A549 (cell line): ENCODE results near the gene GDPD3. TPM values are rescaled to one million over a fixed set of nuclear protein-coding genes. Genes with fewer than 3 reads are reported as not detected.

Source experiments
- ATAC-seq, 2 experiments: fragments of 200-7000 bp in 1 of 2; fragments of >200 bp in 1 of 2; cut with Nextera tagmentation in 1 of 2; cut with Tn5 transposase in 1 of 2; 3 replicates each; pipeline versions ENCODE4 v1.8.0 to v1.9.1; 2018 to 2020; ENCODE audit warnings: mild to moderate bottlenecking in 1 of 2, moderate library complexity in 1 of 2
- CTCF ChIA-PET: fragments of 300-600 bp; sonication (Branson Sonifier 250); formaldehyde crosslinking; extraction: SDS; loops from one replicate; lab custom pipeline; 2021; ENCODE audit warnings: antibody characterized with exemption, inconsistent platforms; lab: Yijun Ruan, JAX
- POLR2A ChIA-PET: fragments of 350-600 bp; formaldehyde crosslinking; extraction: SDS; loops from one replicate; lab custom pipeline; 2021; ENCODE audit warnings: antibody characterized with exemption, inconsistent platforms; lab: Yijun Ruan, JAX
- DNase-seq, 2 experiments: peaks; one replicate each; pipeline versions ENCODE4 v3.0.0 to v3.0.0-alpha.2; 2011 to 2016; ENCODE audit warnings: low read depth in 1 of 2, low spot score in 1 of 2
- FAIRE-seq: peaks from 2 replicates; lab custom pipeline; 2011; peaks lifted over from hg19 to GRCh38; lab: Jason Lieb, UNC
- H3K27ac ChIP-seq, 2 experiments: fragments of >200 bp; sonication (Bioruptor Twin); formaldehyde crosslinking; 3 replicates each; pipeline ENCODE4 v1.5.1; 2016 to 2017
- H3K4me1 ChIP-seq: fragments of >200 bp; sonication (Bioruptor Twin); formaldehyde crosslinking; 3 replicates; pipeline ENCODE4 v1.6.1; 2016
- H3K4me2 ChIP-seq: fragments of >200 bp; sonication (Bioruptor Twin); formaldehyde crosslinking; 3 replicates; pipeline ENCODE4 v1.6.1; 2016
- H3K4me3 ChIP-seq: fragments of >200 bp; sonication (Bioruptor Twin); formaldehyde crosslinking; 3 replicates; pipeline ENCODE4 v1.5.1; 2016
- H3K9me3 ChIP-seq: fragments of >200 bp; sonication (Bioruptor Twin); formaldehyde crosslinking; 3 replicates; pipeline ENCODE4 v1.6.1; 2016
- ATOH8 ChIP-seq: fragments of 250-450 bp; sonication (Bioruptor Pico); IDR thresholded peaks from 2 replicates; pipeline ENCODE4 v1.5.0; 2020; ENCODE audit warnings: low read depth, mild to moderate bottlenecking, moderate library complexity
- BCL3 ChIP-seq: fragments of >200 bp; sonication (Bioruptor Twin); formaldehyde crosslinking; IDR thresholded peaks from 3 replicates; pipeline ENCODE4 v1.6.1; 2016
- BHLHE40 ChIP-seq: IDR thresholded peaks from 2 replicates; pipeline ENCODE4 v1.6.1; 2012; ENCODE audit warnings: low read depth, low read length, inconsistent platforms
- CBX2 ChIP-seq: fragments of 200-600 bp; sonication (generic); IDR thresholded peaks from 2 replicates; pipeline ENCODE4 v1.6.1; 2016; ENCODE audit warnings: low read depth, mild to moderate bottlenecking, borderline replicate concordance
- CHD2 ChIP-seq: fragments of 150-350 bp; IDR thresholded peaks from 2 replicates; pipeline ENCODE4 v1.6.1; 2014; ENCODE audit warnings: low read length; ENCODE audit not compliant: partially characterized antibody
- GATA3 ChIP-seq: IDR thresholded peaks from 2 replicates; pipeline ENCODE4 v1.6.1; 2012; ENCODE audit warnings: borderline replicate concordance
- HDAC2 ChIP-seq: fragments of 200-600 bp; sonication (generic); IDR thresholded peaks from 2 replicates; pipeline ENCODE4 v1.6.1; 2016
- HMGXB4 ChIP-seq: fragments of 250-450 bp; sonication (Bioruptor Pico); IDR thresholded peaks from 2 replicates; pipeline ENCODE4 v1.5.0; 2021; ENCODE audit warnings: mild to moderate bottlenecking, moderate library complexity, borderline replicate concordance
- JUNB ChIP-seq: fragments of >200 bp; sonication (Bioruptor Twin); formaldehyde crosslinking; IDR thresholded peaks from 2 replicates; pipeline ENCODE4 v1.6.1; 2016
- KDM5A ChIP-seq: fragments of 200-600 bp; sonication (generic); IDR thresholded peaks from 2 replicates; pipeline ENCODE4 v1.6.1; 2016; ENCODE audit warnings: antibody characterized with exemption, mild to moderate bottlenecking
- MAFK ChIP-seq: fragments of 450-650 bp; IDR thresholded peaks from 2 replicates; pipeline ENCODE4 v1.6.1; 2014; ENCODE audit not compliant: partially characterized antibody
- POLR2A ChIP-seq: IDR thresholded peaks from 2 replicates; pipeline ENCODE4 v1.6.1; 2012; ENCODE audit warnings: mild to moderate bottlenecking, low read length
- POLR2AphosphoS2 ChIP-seq: conservative IDR thresholded peaks from 2 replicates; pipeline ENCODE4 v1.6.1; 2012; ENCODE audit warnings: low read length, improper control_type of control experiment, inconsistent platforms
- RARB ChIP-seq: fragments of 250-450 bp; sonication (Bioruptor Pico); IDR thresholded peaks from 2 replicates; pipeline ENCODE4 v1.8.0; 2021; ENCODE audit warnings: mild to moderate bottlenecking, moderate library complexity
- RFX5 ChIP-seq: fragments of 450-650 bp; IDR thresholded peaks from 2 replicates; pipeline ENCODE4 v1.7.1; 2014; ENCODE audit warnings: antibody characterized with exemption, mild to moderate bottlenecking, moderate library complexity
- SMC3 ChIP-seq: fragments of >200 bp; sonication (Bioruptor Twin); formaldehyde crosslinking; IDR thresholded peaks from 3 replicates; pipeline ENCODE4 v1.6.1; 2018; ENCODE audit warnings: inconsistent platforms
- TFCP2L1 ChIP-seq: fragments of 250-450 bp; sonication (Bioruptor Pico); IDR thresholded peaks from 2 replicates; pipeline ENCODE4 v1.5.0; 2021; ENCODE audit warnings: mild to moderate bottlenecking
- TP53 ChIP-seq: fragments of 250-450 bp; sonication (Bioruptor Pico); IDR thresholded peaks from 2 replicates; pipeline ENCODE4 v1.5.0; 2021; ENCODE audit warnings: mild to moderate bottlenecking, moderate library complexity
- USF2 ChIP-seq: fragments of 450-650 bp; IDR thresholded peaks from 2 replicates; pipeline ENCODE4 v1.6.1; 2014; ENCODE audit warnings: antibody characterized with exemption
- ZNF302 ChIP-seq: fragments of 250-450 bp; sonication (Bioruptor Pico); IDR thresholded peaks from 2 replicates; pipeline ENCODE4 v1.9.0; 2021; ENCODE audit warnings: inconsistent platforms, mild to moderate bottlenecking, moderate library complexity
- WGBS: methylation state at CpG from one replicate; pipeline ENCODE4 v1.1.6; 2017; ENCODE audit errors: missing lambda C conversion rate; 5-methylcytosine and 5-hydroxymethylcytosine counted together
- polyA plus RNA-seq, 4 experiments: library from polyadenylated mRNA; depleted of rRNA in 3 of 4; stranded (reverse); fragments of >200 nt; fragmentation: RNase III in 1 of 4; extraction: RNeasy Plus Mini Kit Qiagen cat#74134 plus additional on column Dnase treatment in 1 of 4; gene quantifications; 2 replicates in 3 of 4; 3 replicates in 1 of 4; pipeline ENCODE4 v1.2.3, GENCODE V29; 2011 to 2017

GDPD3 gene
- polyA plus RNA-seq, 2 of the 4 experiments (the other 2 are of a cell fraction) = 0.58 to 1.8 TPM

- ChIA-PET POLR2A (interaction anchor here (4.9 kb wide), 1 partner anchor 23 kb away, joined by 67 read pairs; the partner anchor contains the start of gene ALDOA), CTCF (interaction anchor here (7.4 to 9.6 kb wide), 2 partner anchors 10 to 24 kb away, joined by 119 to 143 read pairs; partner anchors contain the start of genes ALDOA and PPP4C)
- TF ChIP-seq USF2 (no peak), CHD2 (no peak), RFX5 (no peak), MAFK (peak; percentile 93), TFCP2L1 (CRISPR knock-in tag) (no peak), HMGXB4 (CRISPR knock-in tag) (no peak), JUNB (no peak), HDAC2 (no peak)
- Histone ChIP-seq H3K4me2 (no peak overlapping the region), H3K9me3 (no peaks in the 10 kb centered on the region), H3K4me3 (no peak overlapping the region), H3K27ac (peak overlapping the region in 1 of 2 experiments; percentile 94; a peak in 2 of 6 replicates), H3K4me1 (peaks cover 19% of the 10 kb centered on the region)
- ATAC-seq (no peak), DNase-seq (no peak), FAIRE-seq (no peak)
- WGBS = 67% methylated on average over 10 of the region's 10 CpGs
Measured at GRCh38 chr16:30088237-30088831, 25.0 kb downstream of the GDPD3 start.

- ChIA-PET CTCF (interaction anchor here (1.1 to 9.6 kb wide), 5 partner anchors 9 to 387 kb away, joined by 3 to 119 read pairs (median 3); partner anchors contain the start of gene ALDOA), POLR2A (interaction anchor here (0.7 to 0.8 kb wide), 3 partner anchors 10 to 115 kb away, joined by 3 to 6 read pairs (median 6); partner anchors contain the start of gene ALDOA)
- H3K4me1 ChIP-seq = peaks cover 15% of the 10 kb centered on the region
- H3K4me2 ChIP-seq = no peak overlapping the region
- 97% methylated on average over 11 of the region's 11 CpGs for WGBS
- TF ChIP-seq KDM5A (no peak), TP53 (CRISPR knock-in tag) (no peak), BHLHE40 (no peak), ZNF302 (CRISPR knock-in tag) (no peak), POLR2AphosphoS2 (no peak), RARB (CRISPR knock-in tag) (no peak), POLR2A (no peak), HDAC2 (no peak), MAFK (no peak), GATA3 (no peak), ATOH8 (CRISPR knock-in tag) (no peak), SMC3 (no peak), BCL3 (no peak), CBX2 (no peak), RFX5 (no peak)
- FAIRE-seq (no peak), DNase-seq (no peak), ATAC-seq (no peak)
- H3K9me3 ChIP-seq = no peaks in the 10 kb centered on the region
- no peak overlapping the region for H3K4me3 ChIP-seq
- H3K27ac ChIP-seq = no peak overlapping the region
Measured at GRCh38 chr16:30087181-30087898, 26.0 kb downstream of the GDPD3 start.
